ENCODE results near the gene PPP2R5A. TPM values are rescaled to one million over a fixed set of nuclear protein-coding genes. Genes with fewer than 3 reads are reported as not detected.

Gene PPP2R5A
- total and polyA plus RNA-seq, 2 of the 8 experiments (the other 6 are each of a cell fraction or from before 2014, with no cell fraction given): 14.6 to 36.3 TPM

DNA sequence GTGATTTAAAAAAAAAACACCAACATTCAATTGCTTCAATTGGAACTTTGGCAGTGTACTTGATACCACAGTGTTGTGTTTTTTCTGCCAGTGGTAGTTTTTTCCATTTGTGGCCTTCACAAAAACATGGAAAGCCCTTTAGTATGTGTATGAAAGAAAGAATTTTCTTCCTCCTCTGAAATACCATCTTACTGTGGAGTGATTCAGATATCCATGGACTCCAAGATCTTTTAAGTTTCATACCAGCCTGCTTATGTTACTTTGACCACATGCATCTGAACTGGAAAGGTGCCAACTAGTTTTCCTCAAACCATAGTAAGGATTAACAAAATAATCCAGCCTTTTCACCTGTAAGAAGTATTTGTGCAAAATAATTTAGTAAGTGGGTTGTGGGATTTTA lies 3.4 kb downstream of the PPP2R5A start:
- Histone ChIP-seq H3K23me2 (ENCODE audit: low read depth, low read length) (peaks cover 7% of the 10 kb centered on the region), H4K8ac (ENCODE audit: extremely low read depth, insufficient read depth, low read length) (no peak overlapping the region), H3K4me3 (ENCODE audit: extremely low read depth in 1 of 4, insufficient read depth in 2 of 4, low read depth in 3 of 4, low read length in 4 of 4) (no peak overlapping the region), H2BK12ac (ENCODE audit: low read depth, low read length) (no peak overlapping the region), H4K20me1 (replicated peaks in 1 of 2; ENCODE audit: control insufficient read depth in 1 of 2, insufficient read depth in 2 of 2, low read length in 2 of 2) (no peaks in the 10 kb centered on the region), H2BK120ac (replicated peaks; ENCODE audit: low read depth, low read length) (no peak overlapping the region), H3K27me3 (replicated peaks in 1 of 4; ENCODE audit: control insufficient read depth in 3 of 4, extremely low read depth in 1 of 4, insufficient read depth in 3 of 4, low read length in 3 of 4) (no peaks in the 10 kb centered on the region), H4K5ac (ENCODE audit: insufficient read length, low read depth, low read length) (no peak overlapping the region), H3K27ac (ENCODE audit: low read depth, low read length) (no peak overlapping the region), H3K4ac (replicated peaks; ENCODE audit: insufficient read length, low read depth, low read length) (no peak overlapping the region), H3K23ac (ENCODE audit: insufficient read length) (no peak overlapping the region), H2AFZ (ENCODE audit: low read length) (no peak overlapping the region), H3K18ac (ENCODE audit: extremely low read depth, low read length) (no peak overlapping the region), H3K79me2 (ENCODE audit: control insufficient read depth in 1 of 2, insufficient read depth in 2 of 2, low read length in 2 of 2) (peaks cover 0 to 71% of the 10 kb centered on the region in 2 experiments; a peak in 3 of 4 replicates), H3K79me1 (ENCODE audit: low read depth, low read length) (no peaks in the 10 kb centered on the region; the same call in 1 of the 2 replicates), H3K4me1 (replicated peaks in 1 of 4; ENCODE audit: control insufficient read depth in 3 of 4, insufficient read depth in 4 of 4, low read length in 3 of 4) (peaks cover 3 to 12% (median 9%) of the 10 kb centered on the region in 4 experiments; a peak in 6 of 7 replicates), H3K9me3 (ENCODE audit: insufficient read depth in 2 of 2, low read depth in 1 of 2, low read length in 1 of 2) (no peaks in the 10 kb centered on the region), H2BK15ac (ENCODE audit: low read length) (no peak overlapping the region), H2BK20ac (ENCODE audit: low read length) (no peak overlapping the region), H2BK5ac (ENCODE audit: low read depth, low read length) (no peak overlapping the region), H3K14ac (ENCODE audit: insufficient read length) (no peak overlapping the region), H3K4me2 (ENCODE audit: insufficient read depth in 1 of 2, low read depth in 2 of 2, low read length in 2 of 2) (no peak overlapping the region), H3K36me3 (ENCODE audit: control insufficient read depth in 2 of 4, insufficient read depth in 4 of 4, low read length in 3 of 4) (no peaks in the 10 kb centered on the region), H4K91ac (replicated peaks; ENCODE audit: insufficient read length, low read length) (no peak overlapping the region), H3K56ac (replicated peaks; ENCODE audit: insufficient read length, low read depth, low read length) (no peak overlapping the region), H2AK5ac (ENCODE audit: low read depth, low read length) (no peak overlapping the region), H3K9ac (replicated peaks in 1 of 4; ENCODE audit: extremely low read depth in 1 of 4, low read depth in 3 of 4, low read length in 3 of 4) (no peak overlapping the region)
- CTCF ChIA-PET (ENCODE audit: partially characterized antibody): interaction anchor here (3.0 kb wide), 1 partner anchor 217 kb away, joined by 12 read pairs; no protein-coding TSS in a partner anchor
- DNase-seq (ENCODE audit: low read depth in 1 of 2, low spot score in 2 of 2) (no peak), FAIRE-seq (no peak)
- POLR2A ChIA-PET (ENCODE audit: partially characterized antibody): no interaction called here
- no peak for TF ChIP-seq ZNF274 (IDR thresholded peaks at IDR 0.05; ENCODE audit: borderline replicate concordance, extremely low read depth, low read length)
- TF ChIP-seq CTCF (IDR thresholded peaks at IDR 0.05; ENCODE audit: control extremely low read depth in 1 of 3, insufficient read depth in 1 of 3, low read depth in 1 of 3, low read length in 3 of 3): no peak
- TF ChIP-seq YY1 (IDR thresholded peaks at IDR 0.05; ENCODE audit: low read depth, low read length): no peak
- no peak for TF ChIP-seq HDAC2 (IDR thresholded peaks at IDR 0.05; ENCODE audit: borderline replicate concordance in 1 of 2, low read depth in 2 of 2, low read length in 2 of 2)
- TF ChIP-seq SIN3A (conservative IDR thresholded peaks at IDR 0.05 in 1 of 2, IDR thresholded peaks at IDR 0.05 in 1 of 2; ENCODE audit: low read depth in 1 of 2, low read length in 2 of 2): no peak
- TF ChIP-seq RNF2 (IDR thresholded peaks at IDR 0.05; ENCODE audit: borderline replicate concordance, low read depth, low read length, missing control alignments, poor library complexity, severe bottlenecking): no peak
- TF ChIP-seq SIRT6 (IDR thresholded peaks at IDR 0.05; ENCODE audit: low read length): no peak
- TF ChIP-seq CEBPB (IDR thresholded peaks at IDR 0.05; ENCODE audit: low read depth, low read length): no peak
- TF ChIP-seq POLR2A (IDR thresholded peaks at IDR 0.05; ENCODE audit: control extremely low read depth in 1 of 2, low read depth in 2 of 2, low read length in 2 of 2): no peak
- TF ChIP-seq MAX (IDR thresholded peaks at IDR 0.05): no peak
- TF ChIP-seq BRCA1 (IDR thresholded peaks at IDR 0.05; ENCODE audit: low read depth, low read length): no peak
- no peak for TF ChIP-seq CBX8 (IDR thresholded peaks at IDR 0.05; ENCODE audit: borderline replicate concordance, low read depth, low read length)
